K562 (cell line): ENCODE results near the gene IPCEF1.

Experiments
- NFATC3 ChIP-seq: fragments of 450-650 bp; IDR thresholded peaks from 2 replicates; pipeline ENCODE4 v1.6.1; 2017; ENCODE audit warnings: mild to moderate bottlenecking
- PPARD ChIP-seq: fragments of 250-450 bp; sonication (Bioruptor Pico); IDR thresholded peaks from 2 replicates; pipeline ENCODE4 v1.8.0; 2022; ENCODE audit warnings: inconsistent platforms, mild to moderate bottlenecking, moderate library complexity
- TF ChIP-seq, protein P1 (sequence below): sonication (generic); formaldehyde crosslinking; IDR thresholded peaks from 2 replicates; pipeline ENCODE4 v1.9.0; 2022; ENCODE audit warnings: mild to moderate bottlenecking, missing genetic modification reagents

DNA sequence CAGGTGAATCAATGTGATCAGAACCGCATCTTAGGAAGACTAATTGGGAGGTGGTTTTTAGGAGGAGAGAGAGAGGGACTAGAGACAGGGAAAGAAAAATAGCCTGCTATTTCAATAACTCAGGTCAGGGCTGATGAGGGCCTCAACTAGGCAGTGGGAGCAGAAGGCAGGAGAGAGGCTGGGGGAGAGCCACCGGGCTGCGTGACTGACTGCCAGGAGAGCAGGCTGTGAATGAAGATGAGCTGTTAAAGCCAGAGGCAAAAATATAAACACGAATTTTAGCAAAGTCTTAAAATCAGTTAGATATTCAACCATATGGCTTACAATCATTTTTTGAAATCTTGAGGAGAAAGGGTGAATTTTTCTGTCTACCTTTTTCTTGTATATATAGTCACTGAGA lies 149.6 kb downstream of the IPCEF1 start:
- TF ChIP-seq, protein P1, sequence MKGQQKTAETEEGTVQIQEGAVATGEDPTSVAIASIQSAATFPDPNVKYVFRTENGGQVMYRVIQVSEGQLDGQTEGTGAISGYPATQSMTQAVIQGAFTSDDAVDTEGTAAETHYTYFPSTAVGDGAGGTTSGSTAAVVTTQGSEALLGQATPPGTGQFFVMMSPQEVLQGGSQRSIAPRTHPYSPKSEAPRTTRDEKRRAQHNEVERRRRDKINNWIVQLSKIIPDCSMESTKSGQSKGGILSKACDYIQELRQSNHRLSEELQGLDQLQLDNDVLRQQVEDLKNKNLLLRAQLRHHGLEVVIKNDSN (CRISPR knock-in tag), result no peak
- no peak for TF ChIP-seq PPARD (CRISPR knock-in tag)
- no peak for TF ChIP-seq NFATC3
